ENCODE data around the gene WWTR1. TPM values are rescaled to one million over a fixed set of nuclear protein-coding genes. Genes with fewer than 3 reads are reported as not detected.

WWTR1 gene
- polyA plus RNA-seq, 3 donors, result 111 TPM

DNA sequence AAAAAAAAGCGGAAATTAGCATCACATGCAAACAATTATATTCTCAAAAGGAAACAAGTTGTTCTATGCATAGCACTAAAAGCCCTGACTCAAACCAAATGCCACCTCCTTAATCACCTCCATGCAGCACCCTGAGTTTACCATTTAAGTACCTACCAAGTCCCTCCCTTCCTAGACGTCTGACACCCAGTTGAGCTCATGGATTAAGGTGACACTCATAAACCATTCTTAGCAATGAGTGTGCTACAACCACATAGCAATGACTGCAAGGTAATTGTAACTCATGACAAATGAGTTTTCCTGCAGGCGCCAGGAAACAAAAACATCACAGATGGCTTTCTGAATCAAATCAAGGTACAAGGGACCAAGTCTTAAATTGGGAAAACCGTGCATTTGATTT, 32.0 kb downstream of the WWTR1 start:
- DNase-seq (ENCODE audit: low read depth in 3 of 3, low spot score in 2 of 3), result no peak

DNA sequence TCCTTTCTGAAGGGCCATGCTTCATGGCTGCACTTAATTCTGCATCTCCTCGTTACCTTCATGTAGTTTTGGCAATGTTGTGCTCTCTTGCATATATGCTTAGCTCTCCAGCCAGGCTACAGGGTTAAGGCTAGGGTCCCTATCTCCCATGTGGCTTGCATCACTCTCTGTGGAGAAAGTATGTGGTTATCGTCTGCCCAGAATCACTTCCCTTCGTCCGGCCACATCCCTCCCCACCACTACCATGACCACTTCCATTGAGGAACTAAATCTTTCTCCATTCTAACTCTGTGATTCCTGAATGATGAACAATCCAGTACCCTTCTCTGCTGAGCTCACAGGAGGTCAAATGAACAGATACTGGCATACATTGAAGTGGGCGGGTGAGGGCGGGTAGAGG, 34.0 kb downstream of the WWTR1 start:
- no peak for DNase-seq (ENCODE audit: low read depth in 3 of 3, low spot score in 2 of 3)

DNA sequence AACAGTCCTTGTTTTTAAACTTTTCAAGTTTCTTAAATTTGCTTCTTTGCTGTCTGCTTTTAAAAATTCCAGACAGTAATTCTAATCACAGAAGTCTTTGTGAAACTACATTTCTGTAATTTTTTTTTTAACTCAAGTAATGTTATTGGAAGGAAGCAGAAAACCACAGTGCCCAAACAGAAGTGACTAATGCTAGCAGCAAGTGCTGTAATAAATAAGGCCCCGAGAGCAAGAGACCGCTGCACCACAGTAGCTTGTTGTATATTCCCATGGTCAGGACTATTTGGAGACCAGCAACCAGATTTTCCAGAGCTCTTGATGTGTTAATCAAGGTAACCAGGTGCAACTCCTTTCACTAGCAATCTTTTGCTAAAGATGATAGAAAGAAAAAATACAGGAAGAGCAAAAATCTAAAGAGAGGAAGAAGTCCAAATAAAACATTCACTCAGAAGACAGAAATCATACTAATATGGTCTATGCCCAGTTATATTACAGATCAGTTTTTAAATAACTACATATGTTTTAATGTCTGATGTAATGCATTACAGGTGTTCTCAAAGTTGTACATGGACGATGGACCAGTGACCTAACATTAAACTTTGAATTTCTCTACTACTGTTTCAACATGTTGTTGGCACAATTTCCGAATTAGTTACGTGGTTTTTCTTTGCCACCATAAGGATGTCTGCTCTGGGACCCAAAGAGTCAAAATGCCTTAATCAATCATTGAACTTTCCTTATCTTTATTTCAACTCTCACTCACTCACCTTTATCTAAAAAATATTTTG, 36.4 kb downstream of the WWTR1 start:
- DNase-seq (ENCODE audit: low read depth in 3 of 3, low spot score in 2 of 3), result no peak

DNA sequence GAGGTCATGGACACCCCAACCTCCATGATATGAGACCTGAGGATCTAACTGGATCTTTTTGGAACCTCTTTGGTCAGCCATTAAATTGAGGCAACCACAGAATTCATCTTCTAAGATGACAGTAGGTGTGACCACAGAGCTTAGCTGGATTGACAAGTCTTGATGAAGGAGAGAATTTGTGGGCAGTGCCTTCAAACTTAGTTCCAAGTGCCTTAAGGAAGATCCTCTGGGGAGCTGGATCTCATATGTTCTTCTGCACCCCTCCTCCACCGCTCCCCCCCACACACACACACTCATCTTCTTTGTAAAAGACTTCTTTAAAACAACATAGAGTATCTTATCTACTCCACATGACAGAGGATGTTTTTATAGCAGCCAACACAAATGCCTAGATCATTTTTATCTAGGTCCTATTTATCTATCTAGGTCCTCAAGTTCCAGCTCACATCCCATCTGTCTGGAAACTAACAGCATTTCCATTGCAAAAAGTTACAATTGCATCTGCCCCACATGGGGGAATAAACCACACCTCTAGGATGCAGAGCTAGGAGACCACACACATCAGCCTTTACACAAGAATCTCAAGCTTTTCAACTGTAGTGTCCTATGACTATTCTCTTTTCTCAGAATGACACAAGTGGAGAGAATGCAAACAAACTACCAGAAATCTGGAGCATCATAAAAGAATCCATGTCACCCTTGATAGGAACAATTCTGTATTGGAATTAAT, 37.4 kb downstream of the WWTR1 start:
- DNase-seq (ENCODE audit: low read depth in 3 of 3, low spot score in 2 of 3), result no peak

DNA sequence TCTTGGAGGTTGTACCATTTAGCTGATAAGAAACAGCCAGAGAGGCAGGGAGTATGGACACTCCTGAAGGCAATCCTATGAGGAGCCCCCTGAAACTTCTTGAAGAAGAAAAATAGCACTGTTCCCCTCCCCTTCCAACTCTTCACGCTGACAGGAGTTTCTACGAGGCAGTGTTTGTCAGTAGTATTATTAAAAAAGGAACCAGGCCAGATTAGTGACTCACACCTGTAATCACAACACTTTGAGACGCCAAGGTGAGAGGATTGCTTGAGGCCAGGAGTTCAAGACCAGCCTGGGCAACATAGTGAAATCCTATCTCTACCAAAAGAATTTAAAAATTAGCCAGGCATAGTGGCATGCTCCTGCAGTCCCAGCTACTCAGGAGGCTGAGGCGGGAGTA, 38.7 kb downstream of the WWTR1 start:
- DNase-seq (ENCODE audit: low read depth in 3 of 3, low spot score in 2 of 3), result no peak

DNA sequence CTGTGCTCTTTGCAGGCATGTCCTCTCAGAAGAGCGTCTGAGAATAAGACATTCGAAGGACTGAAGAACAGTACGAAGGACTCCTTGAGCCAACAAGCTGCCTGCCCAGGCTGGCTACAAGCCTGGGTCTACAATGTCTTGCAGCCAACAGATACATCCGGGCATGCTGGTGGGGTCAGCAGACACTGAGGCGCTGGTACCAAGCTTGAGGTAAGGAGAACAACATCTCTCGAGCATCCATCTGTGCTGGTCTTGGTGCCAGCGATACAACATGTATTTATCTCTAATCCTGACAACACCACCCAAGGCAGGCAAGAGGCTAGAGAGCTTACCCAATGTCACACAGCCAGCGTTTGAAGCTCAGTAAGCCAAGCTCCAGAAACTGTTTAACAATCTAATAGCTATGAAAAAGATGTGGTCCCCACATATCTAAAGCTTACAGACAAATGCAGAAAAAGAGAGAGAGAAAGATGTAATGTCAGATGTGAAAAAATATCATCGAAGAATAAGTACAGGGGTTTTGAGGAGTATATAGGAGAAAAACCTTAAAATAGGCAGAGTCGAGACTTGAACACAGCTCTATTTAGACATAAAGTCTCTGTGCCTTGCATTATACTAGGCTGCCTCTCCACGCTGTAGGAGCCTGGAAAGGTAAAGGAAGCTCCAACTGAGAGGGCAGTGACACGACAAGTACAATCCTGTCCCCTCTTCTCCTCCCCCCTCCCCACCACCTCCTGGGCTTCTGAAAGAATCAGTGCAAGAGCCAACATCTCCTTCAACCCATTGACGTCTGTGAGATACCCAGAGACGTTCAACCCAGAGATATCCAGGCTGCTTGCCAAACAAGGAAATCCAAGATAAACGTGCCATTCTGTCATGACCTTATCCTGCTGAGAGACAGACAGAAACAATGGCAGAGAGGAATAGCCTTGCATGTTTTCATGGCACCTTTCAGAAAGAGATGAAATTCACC, 39.4 kb downstream of the WWTR1 start:
- no peak for DNase-seq (ENCODE audit: low read depth in 3 of 3, low spot score in 2 of 3)

DNA sequence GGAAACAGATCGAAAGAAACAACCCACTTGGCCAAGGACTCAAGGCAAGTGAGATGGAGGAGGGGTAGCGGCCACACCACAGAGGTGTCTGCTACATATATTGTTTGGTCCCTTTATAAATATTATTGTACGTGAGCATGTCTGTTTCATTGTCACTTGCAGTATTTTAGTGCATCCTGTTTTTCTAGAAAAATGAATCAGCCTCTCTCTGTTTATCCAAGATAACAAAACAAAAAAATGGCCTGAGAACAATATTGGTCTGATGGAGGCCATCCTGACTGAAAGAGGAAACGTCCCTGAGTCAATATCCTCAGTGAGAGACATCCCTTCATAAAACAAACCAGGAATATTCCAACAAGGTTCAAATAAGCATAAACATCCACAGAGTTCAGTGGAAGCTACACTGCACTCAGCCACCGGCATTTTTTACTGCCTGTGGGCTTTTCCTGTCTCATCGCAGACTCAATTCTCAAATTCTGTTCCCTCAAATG, 42.0 kb downstream of the WWTR1 start:
- no peak for DNase-seq (ENCODE audit: low read depth in 3 of 3, low spot score in 2 of 3)

DNA sequence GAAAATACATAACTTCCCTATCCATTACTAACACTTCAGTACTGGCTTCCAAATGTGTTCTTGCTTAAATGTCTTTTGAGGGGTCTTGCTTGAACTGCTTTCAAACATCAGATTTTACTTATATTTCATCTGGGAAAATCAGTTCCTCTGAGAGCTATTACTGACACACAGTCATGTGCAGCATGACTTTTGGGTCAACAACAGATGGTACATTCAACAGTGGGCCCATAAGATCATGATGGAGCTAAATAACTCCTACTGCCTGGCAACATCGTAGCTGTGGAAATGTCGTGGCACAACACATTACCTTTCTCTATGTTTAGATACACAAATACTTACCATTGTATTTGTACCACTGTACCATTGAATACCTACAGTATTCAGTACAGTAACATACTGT, 43.8 kb downstream of the WWTR1 start:
- DNase-seq (ENCODE audit: low read depth in 3 of 3, low spot score in 2 of 3), result no peak

DNA sequence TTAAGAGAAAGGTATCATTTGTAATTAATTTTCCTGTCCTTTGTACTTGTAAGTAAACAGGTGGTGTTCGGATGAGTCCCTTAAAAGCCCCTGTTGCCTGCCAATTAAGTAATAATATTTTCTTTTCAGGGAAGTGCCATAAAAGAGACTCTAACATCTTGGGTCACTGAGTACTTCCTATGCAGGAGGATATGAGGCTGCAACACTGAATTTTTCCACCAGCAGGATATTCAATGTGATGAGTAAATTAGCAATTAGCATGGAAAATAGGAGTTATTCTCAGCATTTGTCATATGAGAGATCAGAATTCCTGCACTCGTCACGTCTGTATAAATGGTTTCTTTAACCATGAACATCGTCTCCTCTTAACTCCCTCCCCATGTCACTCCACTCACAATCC, 45.4 kb downstream of the WWTR1 start:
- DNase-seq (ENCODE audit: low read depth in 3 of 3, low spot score in 2 of 3), result no peak

DNA sequence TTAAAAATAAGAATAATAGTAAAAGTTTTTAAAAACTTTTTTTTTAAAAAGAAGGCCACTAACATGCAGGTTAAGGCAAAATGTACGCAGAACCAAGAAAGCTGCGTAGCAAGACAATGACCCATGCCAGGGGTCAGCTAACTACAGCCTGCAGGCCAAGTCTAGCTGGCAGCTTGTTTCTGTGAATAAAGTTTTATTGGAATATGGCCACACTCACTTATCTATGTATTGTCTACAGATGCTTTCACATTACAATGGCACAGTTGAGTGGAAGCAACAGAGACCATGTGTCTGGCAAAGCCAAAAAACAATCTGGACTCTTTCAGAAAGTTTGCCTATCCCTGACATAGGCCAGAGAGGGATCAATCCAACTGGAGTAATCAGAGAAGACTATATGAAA, 46.7 kb downstream of the WWTR1 start:
- DNase-seq (ENCODE audit: low read depth in 3 of 3, low spot score in 2 of 3), result no peak

DNA sequence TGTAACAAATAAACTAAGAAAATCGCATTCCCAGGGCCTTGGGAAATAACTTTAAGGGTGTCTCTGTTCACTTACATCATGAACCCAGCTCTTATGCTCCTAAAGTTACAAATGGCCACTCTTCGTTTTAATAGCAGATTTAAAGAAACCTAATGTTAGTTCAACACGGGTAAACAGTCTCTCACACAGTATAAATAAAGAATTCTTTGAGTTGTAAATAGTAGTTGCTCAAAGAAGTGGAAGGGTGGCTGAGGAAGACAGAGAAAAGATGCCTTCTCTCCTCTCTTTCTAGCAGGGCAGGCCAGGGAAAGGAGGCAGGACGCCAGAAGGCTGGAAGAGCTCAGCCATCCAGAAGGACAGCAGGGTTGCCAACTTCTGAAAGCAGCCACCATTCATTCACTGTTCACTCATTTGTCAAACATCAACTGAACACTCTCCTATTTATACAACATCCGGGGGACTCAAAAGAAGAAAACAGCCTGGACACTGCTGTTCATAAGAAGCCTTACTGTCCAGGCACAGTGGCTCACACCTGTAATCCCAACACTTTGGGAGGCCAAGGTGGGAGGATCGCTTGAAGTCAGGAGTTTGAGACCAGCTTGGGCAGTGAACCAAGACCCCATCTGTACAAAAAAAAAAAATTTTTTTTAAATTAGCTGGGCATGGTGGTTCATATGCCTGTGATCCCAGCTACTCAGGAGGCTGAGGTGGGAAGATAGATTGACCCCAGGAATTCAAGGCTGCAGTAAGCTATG, 47.3 kb downstream of the WWTR1 start:
- DNase-seq (ENCODE audit: low read depth in 3 of 3, low spot score in 2 of 3), result no peak

DNA sequence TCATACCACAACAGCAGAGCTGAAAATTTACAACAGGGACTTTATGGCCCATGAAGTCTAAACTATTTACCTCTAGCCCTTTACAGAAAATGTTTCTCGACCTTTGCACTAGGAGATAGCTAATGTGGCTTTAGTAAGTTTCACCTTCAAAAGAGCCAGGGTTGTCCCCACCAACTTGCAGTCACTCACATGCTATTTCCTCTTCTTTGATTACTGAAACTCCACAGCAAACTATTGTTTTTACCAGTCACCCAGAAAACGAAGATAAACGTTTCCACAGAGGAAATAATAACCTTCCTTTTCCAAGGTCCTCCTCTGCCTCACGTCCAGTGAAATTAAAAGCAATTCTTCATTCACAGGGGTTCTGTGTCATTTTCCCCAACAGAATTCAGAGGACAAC, 48.2 kb downstream of the WWTR1 start:
- peak in 2 of 3 donors; percentile 43 to 54 for DNase-seq (ENCODE audit: low read depth in 3 of 3, low spot score in 2 of 3)

DNA sequence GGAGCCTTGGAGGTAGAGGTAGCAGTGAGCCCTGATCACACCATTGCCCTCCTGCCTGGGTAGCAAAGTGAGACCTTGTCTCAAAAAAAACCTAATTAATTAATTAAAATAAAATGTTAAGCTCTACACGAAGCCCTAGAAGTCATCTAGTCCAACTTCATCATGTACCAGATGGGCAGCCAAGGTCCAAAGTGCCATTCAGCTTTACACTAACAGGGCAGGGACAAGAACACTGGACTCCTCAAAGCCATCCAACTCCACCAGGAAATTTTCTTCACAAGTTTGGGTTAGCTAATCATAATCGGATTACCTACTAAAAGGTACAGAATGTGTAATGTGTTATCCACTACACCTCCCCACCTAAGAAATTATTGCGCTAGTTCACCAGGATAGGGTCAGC, 48.8 kb downstream of the WWTR1 start:
- no peak for DNase-seq (ENCODE audit: low read depth in 3 of 3, low spot score in 2 of 3)

DNA sequence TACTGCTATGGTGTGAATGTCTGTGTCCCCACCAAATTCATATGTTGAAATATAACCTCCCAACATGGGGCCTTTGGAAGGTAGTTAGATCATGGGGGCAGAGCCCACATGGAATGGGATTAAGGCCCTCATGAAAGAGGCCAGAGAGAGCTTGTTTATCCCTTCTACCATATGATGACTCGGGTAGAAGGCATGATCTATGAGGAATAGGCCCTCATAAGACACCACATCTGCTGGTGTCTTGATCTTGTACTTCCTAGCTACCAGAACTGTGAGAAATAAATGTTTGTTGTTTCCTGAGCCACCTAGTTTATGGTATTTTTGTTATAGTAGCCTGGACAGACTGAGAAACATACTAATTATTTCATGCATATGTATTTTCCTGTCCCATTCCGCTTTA, 51.9 kb downstream of the WWTR1 start:
- no peak for DNase-seq (ENCODE audit: low read depth in 3 of 3, low spot score in 2 of 3)

DNA sequence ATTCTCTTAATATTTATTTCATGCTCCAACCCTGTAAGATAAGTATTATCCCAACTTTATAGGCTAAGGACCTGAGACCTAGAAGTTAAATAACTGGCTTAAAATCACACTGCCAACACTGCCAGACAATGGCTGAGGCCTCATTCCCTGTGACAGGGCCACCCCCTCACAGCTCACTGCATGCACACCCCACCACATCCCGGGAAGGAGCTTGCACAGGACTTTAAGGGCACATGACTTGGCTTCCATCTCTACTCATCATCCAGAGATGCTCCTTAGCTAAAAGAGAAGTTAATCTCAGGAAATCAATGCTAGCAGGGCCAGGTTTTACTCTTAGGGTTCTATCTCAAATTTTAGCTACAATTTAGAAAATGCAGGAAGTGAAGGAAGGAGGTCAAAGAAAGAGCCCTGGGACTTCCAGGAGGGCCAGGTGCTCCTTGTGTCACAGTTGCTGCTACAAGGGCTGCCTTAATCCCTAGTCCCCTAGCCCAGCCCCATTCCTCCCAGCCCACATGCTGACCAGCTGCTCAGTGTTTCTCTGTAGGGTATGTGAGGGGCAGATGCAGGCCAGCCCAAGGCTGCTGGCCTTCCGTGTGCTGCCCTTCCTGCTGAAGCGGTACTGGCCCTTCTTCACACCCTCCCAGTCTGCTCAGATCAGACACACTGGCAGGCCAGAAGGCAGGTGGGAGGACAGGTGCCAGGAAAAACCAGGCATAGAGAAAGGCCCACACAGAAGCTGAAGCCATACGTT, 53.5 kb downstream of the WWTR1 start:
- no peak for DNase-seq (ENCODE audit: low read depth in 3 of 3, low spot score in 2 of 3)

DNA sequence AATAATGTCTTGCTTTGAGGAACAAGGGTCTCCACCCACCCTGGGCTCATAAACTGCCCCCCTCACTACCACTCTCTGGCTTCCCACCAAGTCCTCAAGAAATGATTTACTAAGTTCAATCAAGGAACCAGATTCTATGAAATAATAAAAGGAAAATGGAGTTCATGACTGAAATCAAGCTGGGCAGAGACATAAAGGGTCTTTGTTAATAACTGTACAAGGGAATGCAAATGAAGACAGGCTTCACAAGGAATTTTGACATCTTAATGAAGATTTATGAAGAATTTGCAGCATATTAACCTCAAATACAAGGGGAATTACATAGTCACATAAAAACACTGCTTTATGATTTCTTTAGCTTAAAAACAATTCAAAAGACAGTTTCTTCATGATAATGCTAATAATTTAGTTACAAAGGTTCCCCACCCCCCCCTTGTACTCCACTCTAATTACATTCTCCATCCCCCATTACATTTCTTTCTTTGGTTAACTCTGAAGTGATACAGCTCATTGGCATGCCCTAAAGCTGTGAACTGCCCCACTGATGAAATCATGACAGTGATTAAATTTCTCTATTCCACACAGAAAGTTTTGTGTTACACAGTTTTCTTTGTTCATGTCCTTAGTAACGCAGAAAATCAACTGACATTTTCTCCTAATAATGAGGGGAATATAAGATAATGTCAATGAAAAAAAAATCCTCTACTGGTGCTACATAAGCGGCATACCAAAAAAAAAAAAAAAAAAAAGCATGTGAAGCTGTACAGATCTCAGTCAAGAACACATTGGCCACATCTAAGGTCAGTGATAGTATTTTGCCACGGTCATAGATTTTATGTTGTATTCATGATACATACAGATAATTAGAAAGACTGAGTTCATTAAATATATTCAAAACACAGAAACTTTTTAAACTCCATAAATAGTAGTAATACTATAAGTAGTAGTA, 54.4 kb downstream of the WWTR1 start:
- peak; percentile 45 to 55 (median 47) for DNase-seq (ENCODE audit: low read depth in 3 of 3, low spot score in 2 of 3)

DNA sequence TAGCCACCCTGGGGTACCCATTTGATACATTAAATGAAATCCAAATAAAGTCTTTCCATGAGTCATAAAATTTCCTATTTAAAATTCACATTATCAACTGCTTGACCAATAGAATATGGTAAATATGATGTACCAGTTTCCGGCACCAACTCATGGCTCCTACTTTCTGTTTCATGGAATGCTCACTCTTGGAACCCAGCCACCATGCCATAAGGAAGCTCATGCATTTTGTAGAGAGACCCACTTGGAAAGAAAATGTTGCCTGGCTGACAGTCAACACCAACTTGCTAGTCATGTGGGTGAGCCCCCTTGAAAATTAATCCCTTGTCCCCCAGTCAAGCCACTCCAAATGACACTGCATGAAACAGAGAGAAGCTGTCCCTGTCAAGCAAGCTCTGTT, 57.2 kb downstream of the WWTR1 start:
- no peak for DNase-seq (ENCODE audit: low read depth in 3 of 3, low spot score in 2 of 3)

DNA sequence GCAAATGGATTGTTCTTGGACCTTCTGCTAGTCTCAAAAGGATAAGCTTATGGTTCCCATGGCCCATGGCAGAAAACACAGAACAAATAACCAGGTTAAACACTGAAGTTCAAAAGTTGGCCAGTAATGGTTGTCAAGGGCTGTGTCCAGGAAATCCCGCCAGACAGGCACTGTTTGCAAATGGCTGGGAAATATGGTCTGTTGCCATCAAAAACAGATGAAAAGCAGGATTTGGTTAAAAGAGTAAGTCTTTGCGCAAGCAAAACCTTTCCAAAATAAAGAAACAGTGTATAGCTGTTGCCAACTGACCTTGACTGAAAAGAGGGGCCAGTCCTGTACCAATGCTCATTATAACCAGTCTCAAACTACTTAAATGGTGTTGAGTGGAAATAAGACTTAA, 58.6 kb downstream of the WWTR1 start:
- DNase-seq (ENCODE audit: low read depth in 3 of 3, low spot score in 2 of 3), result no peak
